Activated CD4-positive, CD25-positive, alpha-beta regulatory T cell (primary cell): ENCODE measurements around the gene NOS1.

Source experiments
- DNase-seq, 4 experiments: peaks; one replicate each; lab custom pipeline; 2025; lab: John Stamatoyannopoulos, UW

NOS1 gene

GRCh38 chr12:117330441-117331113, 30.8 kb downstream of the NOS1 start:
- no peak for DNase-seq

DNA sequence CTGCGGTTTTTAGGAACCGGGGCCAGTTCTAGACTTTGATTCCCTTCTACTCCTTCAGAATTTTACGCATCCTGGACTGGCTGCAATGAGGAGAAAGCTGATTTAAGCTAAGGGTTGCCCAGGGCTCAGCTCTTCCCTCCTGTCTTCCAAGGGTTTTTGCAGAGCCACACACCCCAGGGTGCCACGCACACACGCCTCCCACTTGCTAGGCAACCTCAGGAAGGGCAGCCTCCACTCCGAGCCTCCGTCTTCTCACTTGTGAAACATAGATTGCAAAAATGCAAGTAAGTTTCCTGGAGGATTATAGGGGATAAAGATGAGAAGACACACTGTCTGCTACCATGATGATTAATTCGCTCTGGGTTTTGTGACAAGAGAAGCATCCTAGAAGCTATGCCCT, 31.7 kb downstream of the NOS1 start:
- no peak for DNase-seq

DNA sequence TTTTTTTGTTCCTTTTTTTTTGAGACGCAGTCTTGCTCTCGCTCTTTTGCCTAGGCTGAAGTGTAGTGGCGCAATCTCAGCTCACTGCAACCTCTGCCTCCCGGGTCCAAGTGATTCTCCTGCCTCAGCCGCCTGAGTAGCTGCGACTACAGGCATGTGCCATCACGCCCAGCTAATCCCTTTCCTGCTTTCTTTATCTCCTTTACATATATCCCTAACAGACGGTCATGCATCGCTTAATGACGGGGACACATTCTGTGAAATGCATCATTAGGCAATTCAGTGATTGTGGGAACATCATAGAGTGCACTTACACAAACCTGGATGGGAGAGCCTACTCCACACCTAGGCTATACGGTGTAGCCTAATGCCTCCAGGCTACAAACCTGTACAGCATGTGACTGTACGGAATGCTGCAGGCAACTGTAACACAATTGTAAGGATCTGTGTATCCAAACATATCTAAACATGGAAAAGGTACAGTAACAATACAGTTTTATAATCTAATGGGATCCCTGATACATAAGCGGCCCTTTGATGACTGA, 32.8 kb downstream of the NOS1 start:
- no peak for DNase-seq

DNA sequence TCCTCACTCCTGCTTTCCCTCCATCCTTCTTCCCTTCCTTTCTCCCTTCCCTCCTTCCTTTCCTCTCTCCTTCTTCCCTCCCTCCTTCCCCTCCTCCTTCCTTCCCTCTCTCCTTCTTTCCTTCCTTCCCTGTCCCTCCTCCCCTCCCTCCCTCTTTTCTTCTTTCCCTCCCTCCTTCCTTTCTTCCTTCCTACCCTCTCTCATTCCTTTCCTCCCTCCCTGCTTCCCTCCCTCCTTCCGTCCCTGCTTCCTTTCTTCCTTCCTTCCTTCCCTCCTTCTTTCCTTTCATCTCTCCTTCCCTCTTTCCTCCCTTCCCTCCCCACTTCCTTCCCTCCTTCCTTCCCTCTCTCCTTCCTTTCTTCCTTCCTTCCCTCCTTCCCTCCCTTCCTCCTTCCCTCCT, 39.0 kb downstream of the NOS1 start:
- no peak for DNase-seq

- DNase-seq, result no peak
Measured at GRCh38 chr12:117321572-117321971, 39.9 kb downstream of the NOS1 start.

DNA sequence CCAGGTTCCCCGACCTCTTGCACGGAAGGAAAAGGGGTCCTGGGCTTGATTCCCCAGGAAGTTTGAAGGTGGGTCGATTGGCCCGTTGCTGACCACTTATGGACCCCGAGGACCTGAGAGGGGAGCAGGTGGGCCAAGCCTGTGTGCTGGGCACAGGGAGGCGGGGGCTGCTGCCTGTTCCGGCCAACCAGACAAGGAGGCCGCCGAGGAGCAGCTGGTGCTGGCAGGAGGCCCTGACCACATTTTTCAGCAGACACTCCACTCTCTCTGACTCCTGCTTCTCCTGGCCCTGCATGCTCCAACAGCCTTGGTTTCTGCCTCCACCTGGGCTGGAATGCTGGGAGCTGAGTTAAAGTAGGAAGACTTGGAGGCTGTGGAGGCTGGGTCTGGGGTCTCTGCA, 42.8 kb downstream of the NOS1 start:
- DNase-seq, result no peak

- DNase-seq, result no peak
Measured at GRCh38 chr12:117316336-117316735, 45.1 kb downstream of the NOS1 start.

- DNase-seq, result no peak
Measured at GRCh38 chr12:117313926-117314325, 47.5 kb downstream of the NOS1 start.

DNA sequence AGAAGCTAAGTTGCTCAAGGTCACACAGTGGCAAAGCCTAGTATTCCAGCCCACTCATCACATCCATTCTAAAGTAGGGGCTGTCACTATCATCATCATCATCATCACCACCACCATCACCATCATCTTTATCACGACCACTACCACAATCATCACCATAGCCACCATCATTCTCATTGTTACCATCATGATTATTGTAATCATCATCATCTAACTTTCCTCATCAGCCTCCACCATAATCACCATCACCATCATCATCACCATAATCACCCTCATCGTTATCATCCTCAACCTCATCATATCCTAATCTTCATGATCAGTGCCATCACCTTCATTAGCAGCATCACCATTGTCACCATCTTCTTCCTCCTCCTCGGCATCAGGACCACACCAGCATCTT, 48.7 kb downstream of the NOS1 start:
- DNase-seq, result no peak

DNA sequence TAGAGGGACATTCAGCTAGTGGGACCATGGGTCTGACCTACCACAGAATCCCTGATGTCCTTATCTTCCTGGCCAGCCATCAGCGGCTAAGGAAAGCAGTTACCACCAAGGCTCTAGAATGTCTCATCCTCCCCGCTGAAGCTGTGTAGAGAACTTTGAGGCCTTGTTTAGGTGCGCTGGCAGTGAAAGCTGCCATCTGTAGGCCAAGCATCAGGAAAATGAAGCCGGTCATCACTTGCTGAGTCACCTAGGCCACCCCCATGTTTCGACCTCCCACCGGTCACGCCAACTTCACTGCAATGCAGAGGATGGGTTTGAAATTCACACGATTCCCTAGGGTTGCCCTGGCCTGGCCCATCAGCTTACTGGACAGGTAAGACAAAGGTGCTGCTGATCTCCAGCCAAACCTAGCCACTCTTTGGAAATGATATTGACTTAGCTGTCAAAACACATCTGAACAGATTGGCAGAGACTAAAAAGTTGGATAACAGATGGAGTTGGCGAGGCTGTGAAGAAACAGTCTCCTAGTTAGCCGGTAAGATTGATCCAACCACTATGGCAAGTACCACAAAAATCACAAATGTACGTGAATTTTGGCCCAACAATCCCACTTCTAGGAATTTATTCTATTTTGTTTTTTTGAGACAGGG, 52.0 kb downstream of the NOS1 start:
- DNase-seq, result no peak

DNA sequence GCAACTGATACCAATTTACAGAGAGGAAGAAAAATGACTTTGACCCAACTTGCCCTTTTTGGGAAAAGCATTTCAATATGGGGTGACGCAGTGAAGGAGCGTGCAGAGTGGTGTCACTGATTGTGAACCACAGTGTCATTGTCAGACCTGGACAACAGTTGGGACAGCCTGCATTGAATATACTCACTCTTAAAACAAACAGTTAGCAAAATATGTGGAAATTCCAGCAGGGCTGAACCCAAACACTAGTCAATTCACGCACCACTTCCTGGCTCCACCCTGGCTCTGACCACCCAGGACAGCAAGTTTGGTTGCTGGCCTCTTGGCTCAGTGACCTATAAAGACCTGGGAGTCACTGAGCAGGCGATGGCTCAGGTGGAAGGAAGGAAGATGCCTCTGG, 61.3 kb downstream of the NOS1 start:
- no peak for DNase-seq

DNA sequence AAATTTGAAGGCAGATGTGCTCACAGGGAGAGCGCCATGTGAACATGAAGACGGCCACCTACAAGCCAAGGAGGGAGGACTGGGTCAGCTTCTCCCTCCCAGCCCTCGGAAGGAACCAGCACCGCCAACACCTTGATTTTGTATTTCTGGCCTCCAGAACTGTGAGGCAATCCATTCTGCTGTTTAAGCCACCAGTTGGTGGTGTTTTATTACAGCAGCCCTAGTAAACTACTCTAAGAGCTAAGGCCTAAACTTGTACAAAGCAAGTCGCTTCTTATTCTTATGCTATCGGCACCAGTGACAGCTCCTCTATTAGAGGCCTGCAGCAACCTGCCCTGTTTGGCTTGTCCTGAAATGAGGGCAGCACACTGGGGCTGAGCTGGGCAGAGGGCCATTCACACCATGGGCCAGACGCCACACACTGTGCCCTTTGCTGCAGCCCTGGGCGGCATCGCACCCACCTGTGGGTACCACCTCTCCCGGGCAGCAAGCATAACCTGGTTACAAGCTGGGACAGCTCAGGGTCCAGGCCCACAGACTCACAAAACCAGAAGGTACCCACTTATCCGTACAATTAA, 62.7 kb downstream of the NOS1 start:
- no peak for DNase-seq

GRCh38 chr12:117298191-117298590, 63.2 kb downstream of the NOS1 start:
- DNase-seq, result no peak

DNA sequence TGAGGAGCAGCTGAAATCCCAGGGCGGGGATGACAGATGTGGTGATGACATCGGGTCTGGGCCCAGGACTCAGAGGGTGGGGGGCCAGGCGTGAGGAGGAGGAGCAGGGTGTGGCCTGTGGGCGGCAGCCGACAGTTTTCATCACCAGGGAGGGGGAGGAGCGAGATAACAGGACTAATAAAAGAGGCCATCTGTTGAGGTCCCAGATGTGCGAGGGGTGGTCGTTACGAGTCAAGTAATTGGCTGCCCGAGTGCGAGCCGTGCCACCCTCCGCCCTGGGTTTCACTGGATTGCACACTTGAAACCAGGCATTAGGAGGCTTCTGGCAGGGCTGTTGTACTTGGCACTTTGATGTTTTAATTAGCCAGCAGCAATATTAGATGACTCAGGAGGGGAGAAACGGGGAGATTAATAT, 67.2 kb downstream of the NOS1 start:
- DNase-seq, result no peak

DNA sequence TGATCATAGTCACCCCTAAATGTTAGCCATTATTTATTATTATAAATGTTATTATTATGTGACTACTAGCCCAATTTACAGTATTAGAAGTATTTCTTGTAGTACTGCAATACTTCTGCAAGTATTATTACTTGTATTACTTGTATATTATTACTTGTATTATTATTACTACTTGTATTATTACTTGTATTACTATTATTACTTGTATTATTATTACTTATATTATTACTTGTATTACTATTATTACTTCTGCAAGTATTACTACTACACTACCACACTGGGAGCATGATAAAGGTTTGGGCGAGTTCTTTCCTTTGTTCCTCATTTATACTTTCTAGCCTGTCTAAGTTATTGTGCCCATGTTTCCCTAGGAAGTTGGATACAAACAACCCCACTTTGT, 67.9 kb downstream of the NOS1 start:
- no peak for DNase-seq

- DNase-seq, result no peak
Measured at GRCh38 chr12:117292688-117293087, 68.7 kb downstream of the NOS1 start.

DNA sequence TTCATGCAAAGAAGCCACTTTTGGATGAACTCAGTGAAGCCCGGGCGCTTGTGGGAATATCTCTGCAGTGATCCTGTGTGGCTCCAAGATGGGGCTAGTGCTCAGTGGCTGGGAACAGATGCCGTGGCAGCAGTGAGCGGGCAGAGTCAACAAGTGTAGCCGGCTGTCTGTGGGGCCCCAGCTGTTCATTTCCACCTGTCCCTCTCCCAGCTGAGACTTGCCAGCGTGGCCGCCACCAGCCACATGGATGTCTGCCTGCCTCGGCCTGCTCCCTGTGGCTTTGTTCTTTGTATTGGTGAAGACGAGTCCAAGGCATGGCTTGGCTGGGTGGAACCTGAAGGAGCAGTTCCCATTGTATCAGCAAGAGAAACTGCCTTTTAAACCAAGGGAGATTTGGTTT, 77.3 kb downstream of the NOS1 start:
- no peak for DNase-seq

DNA sequence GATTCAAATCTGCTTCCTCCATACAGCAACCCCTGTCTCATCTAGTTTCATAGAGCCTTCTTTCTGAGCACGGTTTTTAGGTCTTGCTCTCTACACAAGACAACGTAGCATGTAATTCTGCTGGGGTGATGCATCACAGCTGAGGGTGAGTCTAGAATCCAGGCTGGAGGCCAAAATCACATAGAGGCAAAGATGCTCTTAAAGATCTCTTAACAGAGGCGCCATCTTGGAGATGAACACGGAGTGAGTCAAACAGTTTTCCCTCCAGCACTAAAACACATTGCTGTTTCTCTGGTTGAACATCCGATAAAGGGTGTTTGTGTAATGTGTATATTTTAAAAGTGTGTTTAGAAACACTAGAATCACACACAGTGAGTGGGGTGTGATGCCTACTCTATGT, 78.9 kb downstream of the NOS1 start:
- DNase-seq, result no peak

GRCh38 chr12:117280019-117280680, 81.3 kb downstream of the NOS1 start:
- DNase-seq, result no peak

DNA sequence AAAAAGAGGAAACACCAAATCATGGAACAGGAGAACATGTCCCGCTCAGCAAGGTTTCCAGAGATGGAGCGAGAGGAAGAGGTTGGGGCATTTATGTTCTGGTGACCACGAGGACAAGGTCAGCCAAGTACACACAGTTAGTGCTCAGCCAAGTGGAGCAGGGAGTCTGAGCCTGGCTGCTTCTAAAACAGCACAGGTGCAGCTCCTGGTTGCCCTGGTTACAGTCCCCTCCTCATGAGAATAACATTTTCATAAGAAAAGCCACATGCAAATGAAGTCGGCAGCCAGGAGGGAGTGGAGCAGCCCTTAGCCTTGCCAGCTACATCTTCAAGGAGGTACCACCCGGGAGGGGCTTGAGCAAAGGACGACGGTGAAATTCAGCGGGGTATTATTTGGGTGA, 81.8 kb downstream of the NOS1 start:
- DNase-seq, result no peak

DNA sequence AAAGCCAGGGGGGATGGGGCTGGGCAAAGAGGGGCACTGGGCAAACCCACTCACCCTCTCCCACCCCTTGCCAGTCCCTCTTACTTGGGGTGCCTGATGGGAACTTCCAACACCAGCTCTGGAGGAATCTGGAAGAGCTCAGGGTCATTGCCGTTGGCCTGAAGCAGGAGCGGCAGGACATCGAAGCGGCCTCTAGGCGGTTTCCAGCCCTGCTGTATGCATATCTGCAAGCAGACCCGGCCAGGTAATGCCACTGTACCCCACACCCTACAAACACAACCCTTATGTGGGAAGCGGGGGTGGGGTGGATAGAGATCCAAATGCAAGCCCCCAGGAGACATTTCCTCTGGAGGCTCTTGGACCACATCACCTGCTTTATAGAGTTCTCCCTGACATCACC, 83.6 kb downstream of the NOS1 start:
- DNase-seq, result no peak

DNA sequence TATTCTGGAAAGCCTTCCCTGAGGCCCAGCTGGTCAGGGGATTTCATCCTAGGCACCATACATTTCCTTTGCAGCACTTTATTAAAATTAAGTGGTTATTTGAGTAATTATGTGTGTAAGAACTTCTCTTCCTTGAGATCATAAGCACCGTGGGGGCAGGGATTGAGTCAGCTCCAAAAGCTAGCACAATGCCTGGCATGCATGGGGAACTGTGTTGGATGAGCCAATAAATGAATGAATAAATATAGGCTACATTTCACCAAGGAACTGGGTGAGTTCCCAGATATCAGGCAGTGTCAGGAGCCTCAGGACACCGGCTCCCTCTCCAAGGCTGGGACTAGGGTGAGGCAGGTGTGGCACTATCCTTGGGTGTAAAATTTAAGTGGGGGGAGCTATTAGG, 88.3 kb downstream of the NOS1 start:
- no peak for DNase-seq

DNA sequence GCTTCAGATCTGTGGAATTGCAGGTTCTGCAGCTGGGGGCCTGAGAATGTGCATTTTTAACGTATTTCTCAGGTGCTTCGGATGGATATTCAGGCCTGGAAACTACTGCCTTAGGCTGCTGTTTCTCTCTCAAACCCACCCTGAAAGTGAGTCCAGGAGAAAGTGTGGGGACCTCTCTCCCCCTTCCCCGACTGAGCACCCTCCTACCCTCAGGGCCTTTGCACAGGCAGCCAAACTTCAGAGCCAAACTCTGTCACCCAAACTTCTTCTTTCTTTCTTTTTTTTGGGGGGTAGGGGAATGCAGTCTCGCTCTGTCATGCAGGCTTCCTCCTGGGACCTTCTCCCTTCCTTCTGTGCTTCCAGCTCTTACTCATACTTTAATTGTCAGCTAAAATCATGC, 88.7 kb downstream of the NOS1 start:
- no peak for DNase-seq
